PC-3 (cell line): ENCODE data around the gene ATG7. TPM values are rescaled to one million over a fixed set of nuclear protein-coding genes. Genes with fewer than 3 reads are reported as not detected.

Experiments used
- ATAC-seq: fragments of 200-7000 bp; cut with Tn5 transposase; 2 replicates; pipeline ENCODE4 v1.9.1; 2020; ENCODE audit warnings: mild to moderate bottlenecking, moderate library complexity
- BruUV-seq: library from RNA; stranded (reverse); fragments of 400-500 nt; replicated peaks from 2 replicates; lab custom pipeline; 2021; lab: Mats Ljungman, UMichigan
- CTCF ChIA-PET: fragments of 300-600 bp; sonication (Branson Sonifier 250); formaldehyde crosslinking; loops from one replicate; lab custom pipeline; 2022; ENCODE audit warnings: antibody characterized with exemption; lab: Charles Lee
- POLR2A ChIA-PET: fragments of 300-600 bp; sonication (Branson Sonifier 250); formaldehyde crosslinking; loops from one replicate; lab custom pipeline; 2022; ENCODE audit warnings: antibody characterized with exemption; ENCODE audit not compliant: unreplicated experiment; lab: Charles Lee
- DNase-seq: peaks from one replicate; pipeline ENCODE4 v3.0.0-alpha.2; 2015
- H2AFZ ChIP-seq: fragments of 300-600 bp; sonication (generic); 2 replicates; pipeline ENCODE4 v1.6.0; 2016; ENCODE audit warnings: antibody characterized with exemption, low read length
- H3F3A ChIP-seq: fragments of 300-600 bp; sonication (generic); one replicate; pipeline ENCODE4 v1.6.0; 2017; ENCODE audit warnings: antibody characterized with exemption, low read length, control low read depth, mild to moderate bottlenecking; ENCODE audit not compliant: unreplicated experiment
- H3K27ac ChIP-seq: fragments of 300-600 bp; sonication (generic); 2 replicates; pipeline ENCODE4 v1.5.1; 2016; ENCODE audit warnings: mild to moderate bottlenecking, low read length
- H3K27me3 ChIP-seq: fragments of 300-600 bp; sonication (generic); 2 replicates; pipeline ENCODE4 v1.6.1; 2016; ENCODE audit warnings: low read length, mixed read lengths
- H3K36me3 ChIP-seq: fragments of 300-600 bp; sonication (generic); 2 replicates; pipeline ENCODE4 v1.6.1; 2016; ENCODE audit warnings: low read depth, mixed run types, low read length, mixed read lengths
- H3K4me1 ChIP-seq: fragments of 300-600 bp; sonication (generic); 2 replicates; pipeline ENCODE4 v1.5.1; 2016; ENCODE audit warnings: low read length; ENCODE audit not compliant: insufficient read depth
- H3K4me2 ChIP-seq: fragments of 300-600 bp; sonication (generic); 2 replicates; pipeline ENCODE4 v1.6.0; 2016; ENCODE audit warnings: low read length
- H3K4me3 ChIP-seq: fragments of 300-600 bp; sonication (generic); 2 replicates; pipeline ENCODE4 v1.5.1; 2016; ENCODE audit warnings: mild to moderate bottlenecking, low read length, mixed read lengths
- H3K79me2 ChIP-seq: fragments of 300-600 bp; sonication (generic); 2 replicates; pipeline ENCODE4 v1.6.1; 2017; ENCODE audit warnings: low read length, mixed read lengths
- H3K9ac ChIP-seq: fragments of 300-600 bp; sonication (generic); 2 replicates; pipeline ENCODE4 v1.6.0; 2016; ENCODE audit warnings: mild to moderate bottlenecking, low read length
- H3K9me2 ChIP-seq: fragments of 300-600 bp; sonication (generic); replicated peaks from 2 replicates; pipeline ENCODE4 v1.6.1; 2016; ENCODE audit warnings: mixed run types, low read length, mixed read lengths
- H3K9me3 ChIP-seq: fragments of 300-600 bp; sonication (generic); 2 replicates; pipeline ENCODE4 v1.6.1; 2016; ENCODE audit warnings: low read length, mixed read lengths
- H4K20me1 ChIP-seq: fragments of 300-600 bp; sonication (generic); 2 replicates; pipeline ENCODE4 v1.6.1; 2016; ENCODE audit warnings: low read length, mixed read lengths
- CTCF ChIP-seq: fragments of 300-600 bp; sonication (generic); conservative IDR thresholded peaks from 2 replicates; pipeline ENCODE4 v1.5.1; 2017; ENCODE audit warnings: antibody characterized with exemption, low read depth, mild to moderate bottlenecking, low read length
- EZH2 ChIP-seq: fragments of 300-600 bp; sonication (generic); IDR thresholded peaks from one replicate; pipeline ENCODE4 v1.6.1; 2017; ENCODE audit warnings: antibody characterized with exemption, mild to moderate bottlenecking, low read length; ENCODE audit not compliant: unreplicated experiment
- EZH2phosphoT487 ChIP-seq: fragments of 300-600 bp; sonication (generic); IDR thresholded peaks from 2 replicates; pipeline ENCODE4 v1.6.1; 2018; ENCODE audit warnings: mild to moderate bottlenecking, antibody characterized with exemption, low read length, borderline replicate concordance
- intact Hi-C: fragments of 100-400 bp; cut with micrococcal nuclease; formaldehyde crosslinking; loops from 2 replicates; pipeline ENCODE4 v1.9.0; 2023
- total RNA-seq: library from RNA; depleted of rRNA; stranded (reverse); fragments of >200 nt; gene quantifications from 2 replicates; pipeline ENCODE4 v1.2.3, GENCODE V29; 2014

The ATG7 gene
- total RNA-seq, 1 experiment from 2014 or later, result 36.5 TPM

GRCh38 chr3:11356269-11356668 lies 84.1 kb downstream of the ATG7 start:
- ChIA-PET CTCF (no interaction called here), POLR2A (no interaction called here)
- H3K9me2 ChIP-seq, result no peaks in the 10 kb centered on the region
- DNase-seq (no peak), ATAC-seq (no peak)
- peaks cover 13% of the 10 kb centered on the region; the same call in 1 of the 2 replicates for H3K36me3 ChIP-seq
- no peaks in the 10 kb centered on the region for H4K20me1 ChIP-seq
- no peak overlapping the region for H2AFZ ChIP-seq
- TF ChIP-seq EZH2, result no peak
- TF ChIP-seq EZH2phosphoT487, result no peak
- no peak for TF ChIP-seq CTCF
- no peak overlapping the region for H3K9ac ChIP-seq
- no peak overlapping the region for H3K4me2 ChIP-seq
- H3K79me2 ChIP-seq, result no peaks in the 10 kb centered on the region
- BruUV-seq, result no TSS peak
- no peaks in the 10 kb centered on the region for H3K9me3 ChIP-seq
- intact Hi-C loops, result no loop called here
- H3F3A ChIP-seq, result no peaks in the 10 kb centered on the region
- peaks cover 4% of the 10 kb centered on the region for H3K4me1 ChIP-seq
- H3K27me3 ChIP-seq, result no peaks in the 10 kb centered on the region
- H3K27ac ChIP-seq, result no peak overlapping the region
- H3K4me3 ChIP-seq, result no peak overlapping the region

- Histone ChIP-seq H3K9me3 (no peaks in the 10 kb centered on the region), H3F3A (no peaks in the 10 kb centered on the region), H3K4me2 (no peak overlapping the region), H3K36me3 (peaks cover 41% of the 10 kb centered on the region; the same call in 1 of the 2 replicates), H2AFZ (no peak overlapping the region), H3K9ac (no peak overlapping the region), H3K9me2 (no peaks in the 10 kb centered on the region), H3K79me2 (no peaks in the 10 kb centered on the region), H3K4me3 (no peak overlapping the region), H3K4me1 (peaks cover 5% of the 10 kb centered on the region; the same call in 1 of the 2 replicates), H4K20me1 (no peaks in the 10 kb centered on the region), H3K27ac (no peak overlapping the region), H3K27me3 (no peaks in the 10 kb centered on the region)
- BruUV-seq, result no TSS peak
- no peak for ATAC-seq
- DNase-seq, result no peak
- ChIA-PET CTCF (no interaction called here), POLR2A (no interaction called here)
- TF ChIP-seq EZH2 (no peak), CTCF (no peak)
- intact Hi-C loops, result no loop called here
Observed at GRCh38 chr3:11362600-11362999, 90.4 kb downstream of the ATG7 start.

GRCh38 chr3:11363715-11364114 lies 91.5 kb downstream of the ATG7 start:
- H3K4me3 ChIP-seq, result no peak overlapping the region
- H3K79me2 ChIP-seq, result no peaks in the 10 kb centered on the region
- TF ChIP-seq CTCF (no peak), EZH2 (no peak), EZH2phosphoT487 (no peak)
- no peaks in the 10 kb centered on the region for H4K20me1 ChIP-seq
- no peaks in the 10 kb centered on the region for H3F3A ChIP-seq
- H3K36me3 ChIP-seq, result peaks cover 39% of the 10 kb centered on the region; the same call in 1 of the 2 replicates
- BruUV-seq, result no TSS peak
- H3K9me2 ChIP-seq, result no peaks in the 10 kb centered on the region
- H3K27me3 ChIP-seq, result no peaks in the 10 kb centered on the region
- H3K9me3 ChIP-seq, result no peaks in the 10 kb centered on the region
- DNase-seq (no peak), ATAC-seq (no peak)
- intact Hi-C loops, result no loop called here
- no peak overlapping the region for H2AFZ ChIP-seq
- H3K4me1 ChIP-seq, result peaks cover 5% of the 10 kb centered on the region; the same call in 1 of the 2 replicates
- H3K27ac ChIP-seq, result no peak overlapping the region
- no peak overlapping the region for H3K9ac ChIP-seq
- ChIA-PET CTCF (no interaction called here), POLR2A (no interaction called here)
- H3K4me2 ChIP-seq, result no peak overlapping the region
